Fibroblast of skin of abdomen (primary cell): ENCODE results near the gene SHROOM2.

ENCODE experiments used
- DNase-seq: peaks from one replicate; pipeline ENCODE4 v3.0.0-alpha.2; 2013

Gene SHROOM2

GRCh38 chrX:9864011-9864410 is 77.8 kb downstream of the SHROOM2 start:
- DNase-seq, result no peak

GRCh38 chrX:9865804-9866472 is 79.7 kb downstream of the SHROOM2 start:
- no peak for DNase-seq

- no peak for DNase-seq
These were observed 80.4 kb downstream of the SHROOM2 start for GRCh38 chrX:9866633-9867032.

- no peak for DNase-seq
These were observed 81.0 kb downstream of the SHROOM2 start for GRCh38 chrX:9867226-9867625.

GRCh38 chrX:9867753-9868152 is 81.5 kb downstream of the SHROOM2 start:
- DNase-seq, result no peak

GRCh38 chrX:9871701-9872268 is 85.6 kb downstream of the SHROOM2 start:
- no peak for DNase-seq

GRCh38 chrX:9873360-9873759 is 87.1 kb downstream of the SHROOM2 start:
- no peak for DNase-seq

GRCh38 chrX:9873952-9874351 is 87.7 kb downstream of the SHROOM2 start:
- DNase-seq, result no peak

GRCh38 chrX:9874483-9874882 is 88.3 kb downstream of the SHROOM2 start:
- no peak for DNase-seq

GRCh38 chrX:9875801-9876200 is 89.6 kb downstream of the SHROOM2 start:
- no peak for DNase-seq

GRCh38 chrX:9876201-9876600 is 90.0 kb downstream of the SHROOM2 start:
- DNase-seq, result no peak

- no peak for DNase-seq
These were observed 92.1 kb downstream of the SHROOM2 start for GRCh38 chrX:9878146-9878820.

GRCh38 chrX:9880237-9880636 is 94.0 kb downstream of the SHROOM2 start:
- no peak for DNase-seq

GRCh38 chrX:9880870-9881269 is 94.6 kb downstream of the SHROOM2 start:
- DNase-seq, result no peak

- no peak for DNase-seq
These were observed 96.6 kb downstream of the SHROOM2 start for GRCh38 chrX:9882669-9883446.

- DNase-seq, result no peak
These were observed 98.0 kb downstream of the SHROOM2 start for GRCh38 chrX:9884031-9884779.

GRCh38 chrX:9885150-9885549 is 98.9 kb downstream of the SHROOM2 start:
- peak; percentile 50 for DNase-seq

- DNase-seq, result no peak
These were observed 101.5 kb downstream of the SHROOM2 start for GRCh38 chrX:9887659-9888297.

GRCh38 chrX:9888953-9889470 is 102.8 kb downstream of the SHROOM2 start:
- DNase-seq, result no peak

GRCh38 chrX:9890681-9891091 is 104.5 kb downstream of the SHROOM2 start:
- DNase-seq, result no peak

- no peak for DNase-seq
These were observed 109.1 kb downstream of the SHROOM2 start for GRCh38 chrX:9895225-9895912.
